Nephron (organoid): Measurements from ENCODE around the gene STK32B.

Experiments used
- H3K27ac Mint-ChIP-seq, 3 experiments: 2 replicates each; pipeline ENCODE4 v1.8.0; 2020; ENCODE audit warnings: mixed read lengths in 3 of 3, mild to moderate bottlenecking in 2 of 3, moderate library complexity in 1 of 3
- H3K27me3 Mint-ChIP-seq: 2 replicates; pipeline ENCODE4 v1.8.0; 2021; ENCODE audit warnings: low read depth, mild to moderate bottlenecking, moderate library complexity, mixed read lengths
- H3K36me3 Mint-ChIP-seq: 2 replicates; pipeline ENCODE4 v1.8.0; 2020; ENCODE audit warnings: low read depth, mixed read lengths
- H3K4me1 Mint-ChIP-seq: 2 replicates; pipeline ENCODE4 v1.8.0; 2020; ENCODE audit warnings: mixed read lengths
- H3K4me3 Mint-ChIP-seq, 3 experiments: 2 replicates each; pipeline ENCODE4 v1.8.0; 2020; ENCODE audit warnings: mild to moderate bottlenecking in 3 of 3, mixed read lengths in 3 of 3, moderate library complexity in 2 of 3
- H3K9me3 Mint-ChIP-seq: 2 replicates; pipeline ENCODE4 v1.8.0; 2020; ENCODE audit warnings: mixed read lengths
- TF ChIP-seq, protein P1 (sequence below), 3 experiments: fragments of 200-600 bp; sonication (generic); IDR thresholded peaks; one replicate each; pipeline ENCODE4 v1.5.0; 2021; ENCODE audit warnings: antibody characterized with exemption in 3 of 3; ENCODE audit not compliant: unreplicated experiment in 3 of 3

STK32B gene

GRCh38 chr4:5127556-5127955, 76.3 kb downstream of the STK32B start:
- no peak overlapping the region for H3K27ac Mint-ChIP-seq
- peaks cover 5% of the 10 kb centered on the region for H3K9me3 Mint-ChIP-seq
- H3K4me1 Mint-ChIP-seq, result peaks cover 20% of the 10 kb centered on the region
- no peaks in the 10 kb centered on the region for H3K36me3 Mint-ChIP-seq
- TF ChIP-seq, protein P1, sequence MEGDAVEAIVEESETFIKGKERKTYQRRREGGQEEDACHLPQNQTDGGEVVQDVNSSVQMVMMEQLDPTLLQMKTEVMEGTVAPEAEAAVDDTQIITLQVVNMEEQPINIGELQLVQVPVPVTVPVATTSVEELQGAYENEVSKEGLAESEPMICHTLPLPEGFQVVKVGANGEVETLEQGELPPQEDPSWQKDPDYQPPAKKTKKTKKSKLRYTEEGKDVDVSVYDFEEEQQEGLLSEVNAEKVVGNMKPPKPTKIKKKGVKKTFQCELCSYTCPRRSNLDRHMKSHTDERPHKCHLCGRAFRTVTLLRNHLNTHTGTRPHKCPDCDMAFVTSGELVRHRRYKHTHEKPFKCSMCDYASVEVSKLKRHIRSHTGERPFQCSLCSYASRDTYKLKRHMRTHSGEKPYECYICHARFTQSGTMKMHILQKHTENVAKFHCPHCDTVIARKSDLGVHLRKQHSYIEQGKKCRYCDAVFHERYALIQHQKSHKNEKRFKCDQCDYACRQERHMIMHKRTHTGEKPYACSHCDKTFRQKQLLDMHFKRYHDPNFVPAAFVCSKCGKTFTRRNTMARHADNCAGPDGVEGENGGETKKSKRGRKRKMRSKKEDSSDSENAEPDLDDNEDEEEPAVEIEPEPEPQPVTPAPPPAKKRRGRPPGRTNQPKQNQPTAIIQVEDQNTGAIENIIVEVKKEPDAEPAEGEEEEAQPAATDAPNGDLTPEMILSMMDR (IDR thresholded peaks at IDR 0.05; ENCODE audit: unreplicated experiment in 3 of 3), result no peak
- peaks cover 17% of the 10 kb centered on the region for H3K27me3 Mint-ChIP-seq
- no peak overlapping the region for H3K4me3 Mint-ChIP-seq

DNA sequence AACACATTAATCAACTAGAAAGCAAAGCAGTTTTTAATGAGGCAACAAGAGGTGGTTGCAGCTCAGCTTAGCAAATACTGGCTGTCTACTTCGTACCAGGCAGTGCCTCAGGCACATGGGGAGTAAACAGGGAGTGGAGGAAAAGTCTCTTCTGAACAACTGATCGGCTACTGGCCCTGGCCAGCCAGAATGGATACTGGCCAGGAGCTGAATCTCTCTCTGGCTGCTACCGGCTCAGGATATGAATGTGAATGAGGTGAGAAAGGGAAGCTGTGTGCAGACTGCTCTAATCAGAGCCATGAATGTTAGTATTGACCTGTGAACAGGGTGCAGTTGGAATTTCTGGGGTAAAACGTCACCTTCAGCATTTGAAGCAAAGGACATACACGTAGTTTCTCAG, 77.3 kb downstream of the STK32B start:
- Mint-ChIP-seq H3K27me3 (peaks cover 17% of the 10 kb centered on the region), H3K9me3 (peaks cover 5% of the 10 kb centered on the region), H3K4me3 (no peak overlapping the region), H3K27ac (peak overlapping the region in 1 of 3 experiments; percentile 18), H3K4me1 (peaks cover 20% of the 10 kb centered on the region), H3K36me3 (no peaks in the 10 kb centered on the region)
- TF ChIP-seq, protein P1 (IDR thresholded peaks at IDR 0.05; ENCODE audit: unreplicated experiment in 3 of 3), result no peak

GRCh38 chr4:5133201-5133600, 81.9 kb downstream of the STK32B start:
- Mint-ChIP-seq H3K4me3 (no peak overlapping the region), H3K27ac (no peak overlapping the region), H3K27me3 (peaks cover 24% of the 10 kb centered on the region), H3K36me3 (no peaks in the 10 kb centered on the region), H3K4me1 (peaks cover 7% of the 10 kb centered on the region), H3K9me3 (peaks cover 5% of the 10 kb centered on the region)
- TF ChIP-seq, protein P1 (IDR thresholded peaks at IDR 0.05; ENCODE audit: unreplicated experiment in 3 of 3), result no peak

DNA sequence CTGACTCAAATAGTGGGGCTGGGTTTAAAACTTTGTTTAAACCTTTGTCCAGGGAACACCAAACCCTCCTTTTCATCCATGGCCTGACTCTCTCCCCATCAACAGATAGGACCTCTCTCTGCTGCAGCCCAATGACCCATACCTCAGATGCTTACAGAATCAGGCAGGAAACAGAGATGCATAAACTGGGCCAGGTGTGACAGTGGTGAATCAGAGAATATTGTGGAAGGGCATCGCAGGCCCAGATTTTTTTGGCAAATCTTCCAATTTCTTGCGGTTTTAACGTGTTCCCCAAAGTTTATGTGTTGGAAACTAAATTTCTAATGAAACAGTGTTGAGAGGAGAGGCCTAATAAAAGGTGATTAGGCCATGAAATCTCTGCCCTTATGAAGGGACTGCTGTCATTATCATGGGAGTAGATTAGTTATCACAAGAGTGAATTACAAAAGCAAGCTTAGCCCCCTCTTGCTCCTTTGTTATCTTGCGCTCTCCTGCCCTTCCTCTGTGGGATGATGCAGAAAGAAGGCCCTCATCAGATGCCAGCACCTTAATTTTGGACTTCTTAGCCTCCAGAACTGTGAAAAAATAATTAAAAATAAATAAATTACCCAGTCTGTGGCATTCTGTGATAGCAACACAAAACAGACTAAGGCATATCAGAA, 82.8 kb downstream of the STK32B start:
- H3K36me3 Mint-ChIP-seq, result no peaks in the 10 kb centered on the region

GRCh38 chr4:5134620-5135019, 83.3 kb downstream of the STK32B start:
- H3K4me3 Mint-ChIP-seq, result no peak overlapping the region
- peaks cover 13% of the 10 kb centered on the region for H3K4me1 Mint-ChIP-seq
- TF ChIP-seq, protein P1 (IDR thresholded peaks at IDR 0.05; ENCODE audit: unreplicated experiment in 3 of 3), result no peak
- H3K9me3 Mint-ChIP-seq, result peaks cover 5% of the 10 kb centered on the region
- H3K27ac Mint-ChIP-seq, result no peak overlapping the region
- H3K27me3 Mint-ChIP-seq, result peaks cover 30% of the 10 kb centered on the region
- no peaks in the 10 kb centered on the region for H3K36me3 Mint-ChIP-seq

More for the DNA sequence above, 82.8 kb downstream of the STK32B start:
- Mint-ChIP-seq H3K4me1 (peaks cover 13% of the 10 kb centered on the region), H3K27ac (no peak overlapping the region), H3K9me3 (peaks cover 5% of the 10 kb centered on the region), H3K27me3 (peaks cover 24% of the 10 kb centered on the region), H3K4me3 (no peak overlapping the region)
- TF ChIP-seq, protein P1 (IDR thresholded peaks at IDR 0.05; ENCODE audit: unreplicated experiment in 3 of 3), result no peak

DNA sequence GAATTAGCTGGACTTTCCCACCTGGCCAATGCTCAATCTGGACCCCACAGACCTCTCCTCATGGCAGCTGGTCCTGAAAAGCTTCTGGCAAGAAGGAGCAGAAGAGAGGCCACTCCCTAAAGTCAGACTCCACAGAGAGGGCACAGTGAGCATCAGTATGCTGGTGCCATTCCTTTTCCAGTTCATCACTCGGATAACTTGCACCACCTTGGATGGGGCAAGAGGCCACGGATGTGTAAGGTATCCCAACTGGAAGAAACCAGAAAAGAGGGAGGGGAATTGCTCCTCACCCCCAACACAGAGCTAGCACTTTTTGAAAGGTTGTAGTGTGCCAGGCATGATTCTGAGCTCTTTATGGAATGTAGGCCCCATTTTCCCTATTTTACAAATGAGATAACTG, 85.9 kb downstream of the STK32B start:
- H3K4me1 Mint-ChIP-seq, result peaks cover 13% of the 10 kb centered on the region
- TF ChIP-seq, protein P1 (IDR thresholded peaks at IDR 0.05; ENCODE audit: unreplicated experiment in 3 of 3), result no peak
- no peaks in the 10 kb centered on the region for H3K36me3 Mint-ChIP-seq
- peak overlapping the region in 2 of 3 experiments; percentile 60 to 80 for H3K27ac Mint-ChIP-seq
- H3K4me3 Mint-ChIP-seq, result no peak overlapping the region
- H3K27me3 Mint-ChIP-seq, result peaks cover 24% of the 10 kb centered on the region
- H3K9me3 Mint-ChIP-seq, result no peaks in the 10 kb centered on the region
